ENCODE data around the gene ERCC2. TPM values are rescaled to one million over a fixed set of nuclear protein-coding genes. Genes with fewer than 3 reads are reported as not detected.
"Not testable (repeated sequence)": the region's sequence is repeated elsewhere in the genome, so short reads cannot be mapped to it uniquely, and the experiment has no call there.

ERCC2 gene
- polyA plus RNA-seq (2012; ENCODE audit: low read depth, missing spikeins), result 20.8 TPM

GRCh38 chr19:45370410-45371204 lies at the start of gene ERCC2:
Gene ERCC2, minus strand, starts transcription at chr19:45370573. Its CDS starts 33 bp downstream, at chr19:45370540.
- DNase-seq (ENCODE audit: insufficient read length, low spot score) (peak; percentile 100), FAIRE-seq (peak; percentile 95)
- TF ChIP-seq PAX5 (IDR thresholded peaks at IDR 0.05; ENCODE audit: insufficient read depth, low read length, severe bottlenecking), result no peak
- peak; percentile 60; the same call in 1 of the 2 replicates for TF ChIP-seq POLR2AphosphoS5 (IDR thresholded peaks at IDR 0.05; ENCODE audit: low read depth, low read length)
- no peak for TF ChIP-seq SPI1 (IDR thresholded peaks at IDR 0.05; ENCODE audit: low read depth, low read length)
- 0 out of 2 replicates have a peak, but pooled peaks have one; percentile 48 for TF ChIP-seq TAF1 (IDR thresholded peaks at IDR 0.05; ENCODE audit: low read depth, low read length)
- peak; percentile 100 for TF ChIP-seq POU2F2 (IDR thresholded peaks at IDR 0.05; ENCODE audit: low read depth, low read length)
- TF ChIP-seq POLR2A (IDR thresholded peaks at IDR 0.05; ENCODE audit: low read depth, low read length), result peak; percentile 64

- no peak for DNase-seq (ENCODE audit: insufficient read length, low spot score)
- no peak for FAIRE-seq
- TF ChIP-seq POU2F2 (IDR thresholded peaks at IDR 0.05; ENCODE audit: low read depth, low read length), result no peak
- no peak for TF ChIP-seq SPI1 (IDR thresholded peaks at IDR 0.05; ENCODE audit: low read depth, low read length)
- TF ChIP-seq POLR2A (IDR thresholded peaks at IDR 0.05; ENCODE audit: low read depth, low read length), result no peak
Observed at GRCh38 chr19:45419895-45420294, 49.5 kb upstream of the ERCC2 start.

GRCh38 chr19:45419396-45419795 lies 49.0 kb upstream of the ERCC2 start:
- DNase-seq (ENCODE audit: insufficient read length, low spot score), result peak; percentile 79
- TF ChIP-seq SPI1 (IDR thresholded peaks at IDR 0.05; ENCODE audit: low read depth, low read length), result peak; percentile 100
- TF ChIP-seq POLR2AphosphoS5 (IDR thresholded peaks at IDR 0.05; ENCODE audit: low read depth, low read length), result 0 out of 2 replicates have a peak, but pooled peaks have one; percentile 34
- TF ChIP-seq POLR2A (IDR thresholded peaks at IDR 0.05; ENCODE audit: low read depth, low read length), result no peak
- peak; percentile 31 for TF ChIP-seq PAX5 (IDR thresholded peaks at IDR 0.05; ENCODE audit: insufficient read depth, low read length, severe bottlenecking)
- FAIRE-seq, result peak; percentile 94

- TF ChIP-seq PAX5 (IDR thresholded peaks at IDR 0.05; ENCODE audit: insufficient read depth, low read length, severe bottlenecking) (no peak), POLR2A (IDR thresholded peaks at IDR 0.05; ENCODE audit: low read depth, low read length) (no peak), POLR2AphosphoS5 (IDR thresholded peaks at IDR 0.05; ENCODE audit: low read depth, low read length) (no peak), TAF1 (IDR thresholded peaks at IDR 0.05; ENCODE audit: low read depth, low read length) (no peak), SPI1 (IDR thresholded peaks at IDR 0.05; ENCODE audit: low read depth, low read length) (no peak)
- FAIRE-seq, result peak; percentile 26
- DNase-seq (ENCODE audit: insufficient read length, low spot score), result no peak
Observed at GRCh38 chr19:45418802-45419201, 48.4 kb upstream of the ERCC2 start.

GRCh38 chr19:45417151-45417550 lies 46.8 kb upstream of the ERCC2 start:
- FAIRE-seq (no peak), DNase-seq (ENCODE audit: insufficient read length, low spot score) (no peak)
- TF ChIP-seq SPI1 (IDR thresholded peaks at IDR 0.05; ENCODE audit: low read depth, low read length), result no peak
- TF ChIP-seq POLR2AphosphoS5 (IDR thresholded peaks at IDR 0.05; ENCODE audit: low read depth, low read length), result no peak
- no peak for TF ChIP-seq POU2F2 (IDR thresholded peaks at IDR 0.05; ENCODE audit: low read depth, low read length)
- TF ChIP-seq TAF1 (IDR thresholded peaks at IDR 0.05; ENCODE audit: low read depth, low read length), result no peak
- no peak for TF ChIP-seq POLR2A (IDR thresholded peaks at IDR 0.05; ENCODE audit: low read depth, low read length)
- TF ChIP-seq PAX5 (IDR thresholded peaks at IDR 0.05; ENCODE audit: insufficient read depth, low read length, severe bottlenecking), result no peak

- no peak for DNase-seq (ENCODE audit: insufficient read length, low spot score)
- FAIRE-seq, result no peak
- TF ChIP-seq POU2F2 (IDR thresholded peaks at IDR 0.05; ENCODE audit: low read depth, low read length) (no peak), PAX5 (IDR thresholded peaks at IDR 0.05; ENCODE audit: insufficient read depth, low read length, severe bottlenecking) (no peak), TAF1 (IDR thresholded peaks at IDR 0.05; ENCODE audit: low read depth, low read length) (no peak), POLR2AphosphoS5 (IDR thresholded peaks at IDR 0.05; ENCODE audit: low read depth, low read length) (no peak), SPI1 (IDR thresholded peaks at IDR 0.05; ENCODE audit: low read depth, low read length) (no peak), POLR2A (IDR thresholded peaks at IDR 0.05; ENCODE audit: low read depth, low read length) (no peak)
Observed at GRCh38 chr19:45414468-45414867, 44.1 kb upstream of the ERCC2 start.

- no peak for DNase-seq (ENCODE audit: insufficient read length, low spot score)
- no peak for FAIRE-seq
- no peak for TF ChIP-seq SPI1 (IDR thresholded peaks at IDR 0.05; ENCODE audit: low read depth, low read length)
- no peak for TF ChIP-seq PAX5 (IDR thresholded peaks at IDR 0.05; ENCODE audit: insufficient read depth, low read length, severe bottlenecking)
- no peak for TF ChIP-seq TAF1 (IDR thresholded peaks at IDR 0.05; ENCODE audit: low read depth, low read length)
- TF ChIP-seq POU2F2 (IDR thresholded peaks at IDR 0.05; ENCODE audit: low read depth, low read length), result no peak
- TF ChIP-seq POLR2AphosphoS5 (IDR thresholded peaks at IDR 0.05; ENCODE audit: low read depth, low read length), result no peak
- TF ChIP-seq POLR2A (IDR thresholded peaks at IDR 0.05; ENCODE audit: low read depth, low read length), result no peak
Observed at GRCh38 chr19:45413497-45413896, 43.1 kb upstream of the ERCC2 start.

GRCh38 chr19:45410330-45410729 lies 40.0 kb upstream of the ERCC2 start:
- not testable (repeated sequence) for DNase-seq (ENCODE audit: insufficient read length, low spot score); FAIRE-seq

GRCh38 chr19:45409557-45409920 lies 39.2 kb upstream of the ERCC2 start:
- FAIRE-seq, result no peak
- DNase-seq (ENCODE audit: insufficient read length, low spot score), result no peak
- TF ChIP-seq SPI1 (IDR thresholded peaks at IDR 0.05; ENCODE audit: low read depth, low read length), result no peak
- no peak for TF ChIP-seq TAF1 (IDR thresholded peaks at IDR 0.05; ENCODE audit: low read depth, low read length)
- no peak for TF ChIP-seq POLR2A (IDR thresholded peaks at IDR 0.05; ENCODE audit: low read depth, low read length)
- no peak for TF ChIP-seq PAX5 (IDR thresholded peaks at IDR 0.05; ENCODE audit: insufficient read depth, low read length, severe bottlenecking)
- no peak for TF ChIP-seq POLR2AphosphoS5 (IDR thresholded peaks at IDR 0.05; ENCODE audit: low read depth, low read length)
- TF ChIP-seq POU2F2 (IDR thresholded peaks at IDR 0.05; ENCODE audit: low read depth, low read length), result no peak

All from GM12891 (cell line).